ENCODE data around the gene DDX24.

GRCh38 chr14:94111276-94112095, 30.5 kb upstream of the DDX24 start:
- no peak for TF ChIP-seq CTCF (conservative IDR thresholded peaks at IDR 0.05 in 1 of 2, IDR thresholded peaks at IDR 0.05 in 1 of 2; ENCODE audit: low read depth in 1 of 2, low read length in 2 of 2)
- TF ChIP-seq EZH2 (IDR thresholded peaks at IDR 0.05; ENCODE audit: low read length, missing control alignments) = no peak

Measured in fibroblast of lung (primary cell).